Stimulated activated CD8-positive, alpha-beta memory T cell treated with anti-CD3 and anti-CD28 coated beads, Interleukin-4, amount 100 ng/mL, for 1 hour (primary cell): ENCODE measurements around the gene TMEM178A.
"Not testable (repeated sequence)": the region's sequence is repeated elsewhere in the genome, so short reads cannot be mapped to it uniquely, and the experiment has no call there.

Experiments
- DNase-seq, 2 donors: peaks; one replicate each; pipeline ENCODE4 v3.0.0-alpha.2; 2020; ENCODE audit warnings: low read depth in 2 of 2, low spot score in 1 of 2

The TMEM178A gene

DNA sequence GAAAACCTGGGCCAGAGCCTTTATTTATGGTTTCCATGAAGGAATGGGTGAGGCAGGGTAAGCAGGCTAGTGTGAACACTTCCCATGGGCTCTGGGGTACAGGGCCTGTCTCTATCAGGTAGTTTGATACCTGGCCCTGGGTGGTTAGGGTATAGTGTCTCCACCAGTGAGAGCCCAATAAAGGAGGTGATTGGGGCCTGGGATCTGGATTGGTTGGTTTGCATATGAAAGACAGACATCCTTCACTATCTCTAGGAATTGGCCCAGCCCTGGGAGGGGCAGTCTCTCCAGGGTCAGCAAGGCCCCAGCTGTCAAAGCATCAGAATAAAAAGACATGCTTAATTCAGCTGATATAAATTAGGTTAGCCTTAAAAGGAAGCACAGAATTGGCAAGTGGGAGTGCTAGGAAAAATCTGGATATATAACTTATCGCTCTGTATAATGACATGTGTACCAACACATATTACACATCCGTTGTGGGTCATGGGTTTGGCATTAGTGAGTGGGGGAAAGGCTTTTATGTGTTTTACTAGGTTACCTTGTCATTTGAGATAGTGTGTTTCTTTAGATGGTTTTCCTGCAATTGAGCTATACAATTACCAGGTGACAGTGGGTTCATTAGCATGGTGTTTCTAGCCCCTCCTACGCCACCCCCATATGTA is 18.5 kb upstream of the TMEM178A start:
- no peak for DNase-seq

DNA sequence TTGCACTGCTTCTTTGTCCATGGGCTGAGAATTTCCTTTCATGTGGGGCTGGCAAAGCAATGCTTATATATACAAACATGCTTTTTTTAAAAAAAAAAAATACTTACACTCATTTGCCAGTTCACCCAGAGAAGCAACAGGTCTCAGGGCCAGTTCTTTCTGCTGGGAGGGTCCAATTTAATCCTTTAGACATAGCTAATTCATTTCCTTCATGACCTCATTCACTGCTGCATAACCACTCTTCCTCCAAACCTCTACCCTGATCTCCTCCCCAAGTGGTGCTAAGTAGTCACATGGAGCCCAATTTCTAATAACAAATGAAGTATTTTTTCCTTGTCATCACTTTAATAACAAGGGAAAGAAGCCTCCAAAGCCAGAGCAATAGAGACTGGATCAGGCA is 17.1 kb upstream of the TMEM178A start:
- no peak for DNase-seq

DNA sequence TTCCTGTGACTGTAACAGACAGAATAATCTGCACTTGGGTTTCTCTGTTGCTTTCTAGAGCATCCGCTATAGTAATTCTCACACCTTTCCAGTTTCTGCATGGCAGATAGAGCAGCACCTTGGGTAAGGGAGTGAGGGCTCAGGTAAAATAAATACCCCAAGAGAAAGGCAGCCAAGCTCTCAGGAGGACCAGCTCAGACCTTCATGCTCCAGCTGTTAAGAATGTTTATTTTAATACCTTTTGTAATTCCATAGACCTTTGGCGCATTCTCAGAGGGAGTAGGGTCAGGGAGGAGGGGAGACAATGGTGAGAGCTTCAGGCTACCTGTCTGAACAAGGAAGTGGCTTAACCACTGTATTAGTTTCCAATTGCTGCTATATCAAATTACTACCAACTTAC is 16.2 kb upstream of the TMEM178A start:
- no peak for DNase-seq

DNA sequence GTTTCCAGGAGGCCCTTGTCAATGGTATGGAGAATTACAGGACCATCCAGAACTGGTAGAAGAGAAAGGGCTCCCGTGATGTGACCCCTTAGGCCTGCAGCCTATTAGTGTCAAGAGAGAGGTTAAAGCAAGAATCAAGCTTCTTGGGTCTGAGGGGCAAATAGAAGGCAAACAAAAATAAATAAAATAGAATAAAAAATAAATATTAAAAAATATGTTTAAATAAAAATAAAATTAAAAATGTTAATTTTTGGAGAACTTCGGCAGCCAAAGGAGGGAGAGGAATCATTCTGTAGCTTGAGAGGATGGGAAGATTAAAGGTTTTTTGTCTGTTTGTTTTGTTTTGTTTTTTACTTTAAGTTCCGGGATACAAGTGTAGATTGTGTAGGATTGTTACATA is 15.2 kb upstream of the TMEM178A start:
- no peak for DNase-seq

DNA sequence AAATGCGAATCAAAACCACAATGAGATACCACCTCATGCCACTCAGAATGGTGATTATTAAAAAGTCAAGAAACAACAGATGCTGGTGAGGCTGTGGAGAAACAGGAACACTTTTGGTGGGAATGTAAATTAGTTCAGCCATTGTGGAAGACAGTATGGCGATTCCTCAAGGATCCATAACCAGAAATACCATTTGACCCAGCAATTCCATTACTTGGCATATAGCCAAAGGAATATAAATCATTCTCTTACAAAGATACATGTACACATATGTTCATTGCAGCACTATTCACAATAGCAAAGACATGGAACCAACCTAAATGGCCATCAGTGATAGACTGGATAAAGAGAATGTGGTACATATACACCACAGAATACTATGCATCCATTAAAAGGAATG is 9.5 kb upstream of the TMEM178A start:
- not testable (repeated sequence) for DNase-seq

DNA sequence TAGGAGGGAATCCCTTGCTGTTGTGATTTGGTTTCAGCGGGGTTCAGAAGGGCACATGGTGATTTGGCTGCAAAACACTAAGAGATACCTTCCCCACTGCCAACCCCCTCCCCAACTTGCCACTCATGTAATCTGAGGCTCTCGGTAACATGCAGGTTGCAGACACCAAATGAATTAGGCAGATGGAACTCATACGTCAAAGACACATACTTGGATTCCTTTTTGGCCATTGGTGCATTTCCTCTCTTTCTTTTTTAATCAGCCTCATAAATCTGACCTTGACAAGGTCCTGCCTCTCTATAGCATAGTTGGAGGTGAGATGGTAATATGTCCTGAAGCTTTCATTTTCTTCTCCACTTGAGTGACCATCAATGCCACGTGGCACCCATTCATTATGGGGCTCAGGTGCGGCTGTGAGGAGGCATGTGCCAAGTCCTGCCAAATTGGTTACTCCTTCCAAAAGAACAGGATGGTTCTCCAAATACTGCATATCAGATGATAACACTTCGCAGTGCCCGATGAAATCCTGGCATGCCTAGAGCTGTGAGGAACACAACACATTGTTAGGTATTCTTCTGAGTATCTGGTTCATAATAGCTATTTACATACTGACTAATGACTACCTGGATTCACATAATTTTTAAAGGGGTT is 8.3 kb upstream of the TMEM178A start:
- no peak for DNase-seq

DNA sequence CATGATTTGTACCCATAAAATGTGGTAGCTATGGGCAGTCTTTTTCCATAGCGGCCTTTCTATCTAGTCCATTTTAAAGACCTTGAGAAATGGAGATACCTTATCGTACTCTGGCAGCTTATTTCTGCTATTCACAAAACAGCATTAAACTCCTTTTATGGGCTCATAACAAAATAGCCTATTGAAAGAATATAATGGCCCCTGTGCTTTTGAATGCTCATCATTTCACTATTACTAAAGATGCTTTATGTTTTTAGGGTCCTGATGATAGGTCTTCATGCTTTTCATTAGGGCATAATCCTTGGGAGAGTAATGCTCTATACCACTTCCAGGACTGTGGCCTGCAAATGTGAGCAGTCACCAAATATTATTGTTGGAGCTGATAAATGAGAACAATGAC is 7.3 kb upstream of the TMEM178A start:
- DNase-seq = no peak

DNA sequence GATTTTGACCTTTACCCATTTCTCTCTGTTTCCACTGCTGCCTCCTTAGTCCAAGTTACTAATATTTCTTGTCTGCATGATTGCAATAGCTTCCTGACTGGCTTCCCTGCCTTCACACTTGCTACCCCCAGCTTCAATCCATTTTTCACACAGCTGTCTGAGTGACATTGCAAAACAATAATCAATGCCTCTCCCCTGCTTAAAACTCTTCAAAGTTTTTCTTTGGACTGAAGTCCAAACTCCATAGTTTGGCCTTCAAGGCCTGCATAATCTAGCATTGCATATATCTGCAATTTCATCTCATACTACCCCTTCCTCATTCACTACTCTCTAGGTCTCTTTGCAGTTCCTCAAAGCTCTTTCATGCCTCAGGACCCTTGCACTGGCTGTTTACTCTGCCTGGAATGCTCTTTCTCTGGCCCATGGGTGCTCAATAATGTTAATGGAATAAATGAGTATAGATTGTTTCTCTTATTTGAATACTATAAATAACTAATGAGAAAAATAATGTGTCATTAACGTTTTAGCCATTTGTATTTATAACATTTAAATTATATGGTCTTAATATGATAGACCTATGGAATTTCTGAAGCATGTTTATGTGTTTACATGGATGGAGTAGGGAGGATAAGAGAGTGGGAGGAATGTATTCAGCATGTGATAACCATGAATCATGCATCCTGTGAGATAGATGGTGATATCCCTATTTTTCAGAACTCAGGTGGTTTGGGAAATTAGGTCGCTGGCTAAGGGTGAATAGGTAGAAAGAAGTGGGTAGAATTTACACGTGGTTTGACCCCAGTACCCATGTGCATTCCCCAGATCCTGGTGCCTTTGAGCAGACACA is 5.7 kb upstream of the TMEM178A start:
- DNase-seq = no peak

DNA sequence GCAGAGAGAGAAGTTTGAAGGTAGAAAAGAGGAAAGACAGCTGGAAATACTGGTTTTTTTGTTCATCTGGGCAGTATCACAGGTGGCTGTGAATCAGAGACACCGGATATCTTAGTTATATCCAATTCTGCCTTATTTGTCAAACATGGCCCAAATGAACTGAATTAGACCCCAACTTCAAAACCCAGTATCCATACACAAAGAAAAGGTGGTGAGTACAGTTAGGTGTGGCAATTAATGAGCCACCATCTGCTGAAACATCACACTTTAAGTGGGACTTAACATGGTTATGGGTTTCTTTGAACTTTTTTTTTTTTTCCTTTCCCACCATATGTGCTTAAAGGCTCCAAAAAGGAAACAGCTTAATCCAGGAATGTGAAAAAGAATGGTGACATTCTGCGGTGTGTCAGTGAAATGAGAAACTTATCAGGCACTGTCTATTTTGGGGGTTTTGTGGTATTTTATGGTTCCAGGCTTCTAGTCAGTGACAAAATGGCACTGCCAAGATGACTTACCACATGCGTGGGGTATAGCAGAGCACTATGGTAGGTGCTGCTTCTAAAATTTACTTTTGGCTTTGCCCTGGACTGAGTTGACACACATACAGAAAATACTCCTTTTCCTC is 5.0 kb upstream of the TMEM178A start:
- DNase-seq = no peak

DNA sequence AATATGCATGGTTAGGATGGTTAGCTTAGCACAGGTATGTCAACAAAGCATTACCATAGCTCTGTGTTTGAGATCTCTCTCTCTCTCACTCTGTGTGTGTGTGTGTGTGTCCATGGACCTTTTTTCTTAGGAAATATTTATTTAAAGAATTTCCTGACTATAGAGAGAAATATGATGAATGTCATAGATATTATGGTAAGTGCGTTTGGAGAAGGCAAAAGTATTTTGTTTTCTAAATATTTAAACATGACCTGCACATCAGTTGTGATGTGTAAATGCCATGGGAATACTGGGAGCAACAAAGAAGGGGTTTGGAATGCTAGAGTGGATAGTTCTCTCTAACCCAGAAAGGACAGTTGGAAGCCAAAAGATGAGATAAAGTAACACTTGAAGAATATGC is 3.9 kb upstream of the TMEM178A start:
- DNase-seq = no peak

DNA sequence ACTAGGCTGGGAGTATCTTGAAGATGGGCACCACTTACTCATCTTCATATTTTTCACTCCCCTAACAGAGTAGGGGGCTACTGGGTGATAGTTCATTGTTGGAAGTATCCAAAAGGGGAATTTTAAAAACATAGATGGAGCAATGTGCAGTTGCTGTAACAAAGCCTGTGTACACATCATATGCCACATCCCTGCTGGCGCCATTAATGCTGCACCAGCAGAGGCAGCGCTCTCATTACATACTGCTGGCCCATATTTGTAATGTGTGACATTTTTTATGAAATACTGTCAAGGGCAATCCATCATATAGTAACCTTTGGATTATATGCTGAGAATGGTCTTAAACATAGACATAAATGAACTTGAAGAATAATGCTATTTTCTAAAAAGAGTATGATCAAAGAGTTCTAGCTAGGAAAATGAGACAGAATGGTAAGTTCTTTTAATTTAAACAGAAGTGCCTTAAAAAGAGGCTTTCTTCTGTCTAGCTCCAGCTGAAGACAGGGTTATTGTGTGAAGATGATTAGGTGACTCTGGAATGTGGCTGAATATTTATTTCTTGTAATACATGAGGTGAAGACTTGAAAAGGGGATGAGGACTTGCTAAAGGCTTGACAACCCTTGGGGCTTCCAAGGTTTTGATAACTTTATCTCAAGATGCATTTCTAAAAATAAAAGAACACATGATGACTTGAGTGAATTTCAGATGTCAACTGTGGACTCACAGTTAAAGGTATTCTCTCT is 2.4 kb upstream of the TMEM178A start:
- no peak for DNase-seq

DNA sequence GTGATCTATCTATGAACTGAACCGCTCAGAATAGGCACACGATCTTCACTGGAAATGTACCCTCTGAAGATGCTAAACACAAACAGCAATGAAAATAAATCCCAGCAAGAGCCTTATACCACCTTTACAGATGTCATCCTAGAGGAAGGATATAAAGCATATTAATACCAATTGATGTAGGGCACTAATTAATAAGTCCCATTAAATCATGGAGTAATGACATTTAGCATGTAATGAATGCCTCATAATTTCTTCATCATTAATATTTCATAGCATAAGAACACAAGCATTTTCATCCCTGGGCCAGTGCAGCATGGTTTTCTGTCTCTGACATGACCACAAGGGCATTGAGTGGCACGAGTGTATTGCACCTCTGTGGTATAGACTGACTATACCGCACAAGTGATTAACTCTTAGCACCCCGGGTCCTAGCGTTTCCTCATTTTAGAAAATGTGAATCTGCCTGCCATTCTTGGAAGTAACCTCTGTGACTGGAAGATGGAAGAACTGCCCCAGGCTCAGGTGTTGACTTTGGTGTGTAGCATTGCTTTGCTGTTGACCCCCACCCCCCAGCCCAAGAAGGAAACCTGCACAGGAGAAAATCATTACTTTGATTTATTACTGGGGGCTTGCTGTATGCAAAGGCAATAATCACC is 1.4 kb upstream of the TMEM178A start:
- DNase-seq = no peak

DNA sequence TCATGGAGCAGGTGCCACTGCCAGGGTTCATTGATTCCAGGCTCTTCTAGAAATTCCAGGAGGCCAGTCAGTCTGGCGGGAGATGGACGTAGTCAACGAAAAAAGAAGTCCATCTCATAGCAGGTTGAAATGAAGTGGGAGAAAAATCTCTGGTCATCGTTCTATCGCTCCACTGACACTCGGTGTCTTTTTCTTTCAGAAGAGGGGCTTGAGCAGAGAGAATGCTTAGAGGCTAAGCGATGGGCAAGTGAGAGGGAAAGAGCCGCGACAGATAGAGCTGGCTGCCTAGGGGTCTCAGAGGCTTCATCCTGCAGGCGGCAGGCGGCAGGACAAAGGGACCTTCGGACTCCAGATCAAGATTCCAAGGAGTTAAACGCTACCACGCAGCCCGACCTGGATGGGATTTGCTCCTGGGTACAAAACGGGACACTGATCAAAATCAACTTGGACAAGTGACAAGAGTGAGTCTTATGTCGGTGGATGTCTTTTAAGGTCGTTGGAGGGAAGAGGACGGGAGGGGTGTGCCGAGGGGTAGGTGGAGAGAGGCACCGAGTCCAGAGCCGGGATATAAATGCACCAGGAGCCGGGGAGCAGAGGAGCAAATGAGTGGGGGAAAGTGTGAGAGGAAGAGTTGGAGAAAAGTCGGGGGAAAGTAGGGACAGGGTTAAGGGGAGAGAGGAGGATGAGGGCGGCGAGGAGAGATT is 677 bp upstream of the TMEM178A start:
- no peak for DNase-seq

DNA sequence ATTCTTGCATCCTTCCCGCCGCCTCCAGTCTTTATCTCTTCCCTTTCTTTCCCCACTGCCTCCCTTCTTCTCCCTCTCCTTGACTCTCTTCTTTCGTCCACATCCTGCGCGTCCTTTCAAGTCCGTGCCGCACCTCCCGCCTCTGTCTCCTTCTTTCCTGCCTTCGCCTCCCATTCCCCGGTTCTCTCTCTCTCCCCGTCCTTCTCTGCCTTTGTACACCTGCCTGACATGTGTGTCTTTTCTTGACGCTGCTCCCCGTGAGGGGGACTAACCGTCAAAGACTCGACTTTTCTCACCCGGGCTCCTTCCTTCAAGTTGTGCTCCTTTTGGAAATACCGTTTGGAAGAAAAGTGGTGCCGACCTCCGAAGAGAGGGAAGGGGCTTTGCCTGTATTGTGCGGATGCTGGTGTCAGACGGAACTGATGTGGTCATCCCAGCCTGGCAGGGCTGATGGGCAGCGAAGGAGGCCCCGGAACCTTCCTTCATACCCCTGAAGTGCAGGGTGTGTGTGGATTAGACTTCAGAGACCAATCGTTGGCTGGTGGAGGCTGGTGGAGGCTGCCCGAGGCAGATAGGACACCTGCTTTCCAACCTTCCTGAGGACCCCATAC is 879 bp downstream of the TMEM178A start:
- no peak for DNase-seq

DNA sequence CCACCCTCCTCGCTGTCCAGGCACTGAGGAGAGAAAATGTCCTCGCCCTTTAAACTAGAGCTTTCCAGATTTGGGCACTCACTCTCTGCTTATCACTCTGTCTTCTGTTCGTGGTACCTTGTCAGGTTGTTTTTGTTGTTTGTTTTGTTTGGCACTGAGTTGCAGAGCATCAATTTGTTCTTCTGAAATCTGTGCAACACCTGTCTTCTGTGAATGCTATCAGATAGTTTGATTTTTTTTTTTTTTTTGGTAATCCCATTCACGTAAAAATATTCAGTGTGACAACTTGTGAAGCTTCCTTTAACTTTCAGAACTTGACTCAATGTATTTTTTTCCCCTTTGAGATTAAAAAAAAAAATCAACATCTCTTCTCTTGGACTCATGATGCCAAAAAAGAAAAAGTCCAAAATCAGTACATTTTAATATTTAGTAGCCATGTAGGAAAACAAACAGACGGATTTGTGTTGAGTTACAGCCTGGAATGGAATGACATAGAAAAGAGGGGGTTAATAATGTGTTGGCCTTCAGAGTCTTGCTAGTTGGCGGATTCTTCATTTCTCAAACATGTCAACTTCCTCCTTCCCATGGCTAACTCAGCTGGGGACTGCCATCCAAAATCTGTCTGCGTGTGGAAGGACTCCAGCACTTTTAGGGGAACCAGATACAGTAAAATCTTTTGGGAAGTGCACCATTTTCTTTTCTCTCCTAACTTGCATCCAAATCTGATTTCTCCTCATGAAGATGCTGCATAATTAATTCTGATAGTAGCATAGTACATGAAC is 1.6 kb downstream of the TMEM178A start:
- no peak for DNase-seq

DNA sequence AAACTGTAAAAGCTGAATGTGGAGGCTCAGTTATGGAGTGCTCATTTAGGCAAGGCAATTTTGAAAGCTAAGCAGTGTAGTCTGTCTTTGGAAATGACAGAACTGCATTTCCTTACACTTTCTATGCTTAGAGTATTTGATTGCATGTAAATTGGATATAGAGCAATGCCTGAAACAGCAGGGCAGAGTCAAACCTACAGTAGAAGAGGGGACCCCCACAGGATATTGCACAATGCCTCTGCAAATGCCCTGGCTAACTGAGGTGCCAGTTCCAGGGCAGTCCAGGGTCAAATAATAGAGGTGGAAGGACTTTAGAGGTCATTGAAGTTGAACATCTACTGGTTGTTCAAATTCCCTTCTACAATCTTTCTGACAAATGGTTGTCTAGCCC is 2.2 kb downstream of the TMEM178A start:
- DNase-seq = no peak

DNA sequence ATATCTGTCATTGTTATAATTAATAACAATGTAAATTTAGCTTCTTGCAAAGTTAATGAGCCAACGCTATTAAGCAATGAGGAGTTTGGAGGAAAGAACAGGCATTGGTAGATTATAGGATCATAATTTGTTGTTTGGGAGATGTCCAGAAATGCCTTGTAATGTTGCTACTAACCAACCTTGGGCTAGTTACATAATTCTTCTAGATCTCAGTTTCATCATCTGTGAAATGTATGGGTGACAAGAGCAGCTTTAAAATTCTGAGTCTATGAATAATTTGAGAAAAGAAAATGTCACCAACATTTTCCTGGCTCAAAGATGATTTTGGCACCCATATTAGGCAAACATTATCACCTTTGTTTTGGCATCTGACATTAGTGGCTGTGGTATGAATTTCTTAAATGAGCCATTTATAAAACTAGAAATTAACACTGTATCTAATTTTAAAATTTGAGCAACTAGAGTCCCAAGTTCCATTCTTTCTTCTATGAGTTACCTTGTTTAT is 2.9 kb downstream of the TMEM178A start:
- no peak for DNase-seq

DNA sequence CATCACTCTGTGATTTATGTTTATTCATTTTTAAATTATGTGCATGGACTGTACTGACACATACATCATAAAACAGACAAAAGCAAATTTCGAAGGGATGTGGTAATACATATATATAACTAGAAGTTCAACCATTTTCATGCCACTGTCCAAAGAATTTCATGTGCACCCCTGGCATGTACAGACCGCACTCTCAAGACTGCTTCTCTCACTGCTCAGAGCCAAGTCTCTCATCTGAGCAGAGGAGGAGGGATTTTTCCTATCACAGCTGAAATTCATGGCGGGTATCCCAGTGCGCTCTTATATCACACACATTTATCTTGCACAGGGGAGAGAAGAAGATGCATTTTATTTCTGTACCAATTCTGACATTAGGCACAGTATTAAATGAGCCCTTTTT is 5.9 kb downstream of the TMEM178A start:
- no peak for DNase-seq

DNA sequence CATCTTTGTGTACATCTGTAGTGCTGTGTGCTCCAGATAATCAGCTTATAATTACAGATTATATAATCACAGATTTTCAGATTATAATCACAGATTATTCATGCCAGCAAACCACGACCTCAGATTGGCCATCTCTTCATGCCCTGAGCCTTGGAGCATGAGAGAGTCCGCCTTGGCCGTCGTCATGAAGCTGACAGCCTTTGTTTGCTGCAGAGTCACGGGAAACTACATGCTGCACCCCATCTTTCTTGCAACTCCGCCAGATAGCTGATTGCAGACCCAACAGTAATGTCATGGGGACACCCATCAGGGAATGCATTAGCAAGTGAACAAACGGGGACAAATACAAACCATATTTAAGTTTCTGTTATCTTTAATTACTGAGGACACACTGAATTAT is 7.3 kb downstream of the TMEM178A start:
- no peak for DNase-seq
